ENCODE data around the gene DEPDC5.

- TF ChIP-seq CTCF (conservative IDR thresholded peaks at IDR 0.05) (no peak), EZH2 (IDR thresholded peaks at IDR 0.05; ENCODE audit: low read depth) (no peak)
Observed at GRCh38 chr22:31897842-31898805, 144.3 kb downstream of the DEPDC5 start.

All from PC-9 (cell line).